C4-2B (cell line): Measurements from ENCODE around the gene ARL10.

Experiments used
- CTCF ChIP-seq: fragments of 450-650 bp; conservative IDR thresholded peaks from 2 replicates; pipeline ENCODE4 v1.5.1; 2017; ENCODE audit warnings: mild to moderate bottlenecking
- ZFX ChIP-seq: fragments of 450-650 bp; IDR thresholded peaks from 2 replicates; pipeline ENCODE4 v1.6.1; 2017

- TF ChIP-seq CTCF = no peak
- TF ChIP-seq ZFX = no peak
Observed at GRCh38 chr5:176426876-176427275, 61.6 kb downstream of the ARL10 start.
